ENCODE measurements around the gene FIBCD1.

DNA sequence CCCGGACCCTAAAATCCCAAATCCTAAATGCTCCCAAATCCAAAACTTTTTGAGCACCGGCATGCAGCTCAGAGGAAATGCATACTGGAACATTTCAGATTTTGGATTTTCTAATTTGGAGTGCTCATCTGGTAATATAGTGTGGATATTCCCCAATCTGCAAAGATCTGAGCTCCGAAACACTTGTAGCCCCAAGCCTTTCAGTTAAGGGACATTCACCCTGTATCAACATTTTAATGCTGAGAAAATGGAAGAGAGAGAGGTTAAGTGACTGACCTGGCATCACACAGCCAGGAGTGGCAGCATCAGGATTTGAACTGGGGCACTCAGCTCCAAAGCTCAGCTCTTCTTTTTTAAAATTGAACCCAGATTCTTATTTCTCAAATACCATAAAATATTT, 73.1 kb downstream of the FIBCD1 start:
- TF ChIP-seq CTCF (IDR thresholded peaks at IDR 0.05): no peak
- TF ChIP-seq POLR2A (IDR thresholded peaks at IDR 0.05): no peak
